ENCODE data around the gene SLC6A1.

Gene SLC6A1

GRCh38 chr3:11014253-11014652 is 21.7 kb downstream of the SLC6A1 start:
- CTCF ChIA-PET: no interaction called here
- no peak for DNase-seq (ENCODE audit: low read depth, low spot score)
- POLR2A ChIA-PET: no interaction called here
- H3K4me3 ChIP-seq (ENCODE audit: low read depth, low read length): no peak overlapping the region
- TF ChIP-seq, protein P1, sequence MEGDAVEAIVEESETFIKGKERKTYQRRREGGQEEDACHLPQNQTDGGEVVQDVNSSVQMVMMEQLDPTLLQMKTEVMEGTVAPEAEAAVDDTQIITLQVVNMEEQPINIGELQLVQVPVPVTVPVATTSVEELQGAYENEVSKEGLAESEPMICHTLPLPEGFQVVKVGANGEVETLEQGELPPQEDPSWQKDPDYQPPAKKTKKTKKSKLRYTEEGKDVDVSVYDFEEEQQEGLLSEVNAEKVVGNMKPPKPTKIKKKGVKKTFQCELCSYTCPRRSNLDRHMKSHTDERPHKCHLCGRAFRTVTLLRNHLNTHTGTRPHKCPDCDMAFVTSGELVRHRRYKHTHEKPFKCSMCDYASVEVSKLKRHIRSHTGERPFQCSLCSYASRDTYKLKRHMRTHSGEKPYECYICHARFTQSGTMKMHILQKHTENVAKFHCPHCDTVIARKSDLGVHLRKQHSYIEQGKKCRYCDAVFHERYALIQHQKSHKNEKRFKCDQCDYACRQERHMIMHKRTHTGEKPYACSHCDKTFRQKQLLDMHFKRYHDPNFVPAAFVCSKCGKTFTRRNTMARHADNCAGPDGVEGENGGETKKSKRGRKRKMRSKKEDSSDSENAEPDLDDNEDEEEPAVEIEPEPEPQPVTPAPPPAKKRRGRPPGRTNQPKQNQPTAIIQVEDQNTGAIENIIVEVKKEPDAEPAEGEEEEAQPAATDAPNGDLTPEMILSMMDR (IDR thresholded peaks at IDR 0.05; ENCODE audit: insufficient read depth, low read length, missing control alignments): no peak

DNA sequence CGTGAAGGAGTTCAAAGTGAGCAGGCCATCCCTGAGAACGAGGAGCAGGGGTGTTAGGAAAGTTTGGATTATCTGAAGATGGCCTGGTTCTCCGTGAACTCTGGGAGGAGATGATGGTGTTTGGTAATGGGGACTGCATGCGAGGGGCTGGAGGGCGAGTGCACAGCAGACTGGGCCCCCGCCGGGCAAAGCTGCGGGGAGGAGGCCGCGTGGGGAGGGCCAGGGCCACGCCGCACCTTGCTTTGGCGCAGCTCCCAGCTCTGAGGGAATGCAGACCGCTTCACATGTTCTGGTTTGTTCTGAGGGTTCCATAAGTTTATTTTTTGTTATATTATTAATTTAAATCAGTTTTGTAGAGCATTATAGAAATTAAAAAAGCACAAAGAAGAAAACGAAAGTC is 22.2 kb downstream of the SLC6A1 start:
- H3K4me3 ChIP-seq (ENCODE audit: low read depth, low read length): no peak overlapping the region
- ChIA-PET POLR2A (no interaction called here), CTCF (no interaction called here)
- no peak for DNase-seq (ENCODE audit: low read depth, low spot score)
- TF ChIP-seq, protein P1 (IDR thresholded peaks at IDR 0.05; ENCODE audit: insufficient read depth, low read length, missing control alignments): no peak

DNA sequence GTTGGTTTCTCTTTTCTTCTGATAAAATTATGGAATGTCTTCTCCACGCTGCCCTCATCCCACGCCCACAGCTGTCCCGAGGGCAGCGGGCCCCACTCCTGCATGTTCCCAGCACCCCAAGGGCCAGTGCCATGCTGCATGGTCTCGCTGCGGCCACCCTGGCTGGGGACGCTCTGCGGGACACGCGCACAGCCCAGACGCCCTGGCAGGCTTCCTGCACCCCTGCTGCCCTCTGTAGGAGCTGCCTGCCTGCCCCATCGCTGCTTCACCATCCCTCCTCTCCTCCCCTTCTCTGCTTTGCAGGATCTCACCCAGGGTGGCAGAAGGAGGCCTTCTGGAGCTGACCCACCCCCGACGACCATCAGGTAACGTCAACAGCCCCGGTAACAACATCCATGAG is 22.8 kb downstream of the SLC6A1 start:
- TF ChIP-seq, protein P1 (IDR thresholded peaks at IDR 0.05; ENCODE audit: insufficient read depth, low read length, missing control alignments): no peak
- no peak overlapping the region for H3K4me3 ChIP-seq (ENCODE audit: low read depth, low read length)
- ChIA-PET POLR2A (no interaction called here), CTCF (interaction anchor here (0.8 kb wide), 1 partner anchor 45 kb away, joined by 3 read pairs; no protein-coding TSS in a partner anchor)
- no peak for DNase-seq (ENCODE audit: low read depth, low spot score)

GRCh38 chr3:11016727-11017126 is 24.2 kb downstream of the SLC6A1 start:
- no peak for DNase-seq (ENCODE audit: low read depth, low spot score)
- no peak overlapping the region for H3K4me3 ChIP-seq (ENCODE audit: low read depth, low read length)
- ChIA-PET CTCF (interaction anchor here (0.7 kb wide), 1 partner anchor 161 kb away, joined by 3 read pairs; no protein-coding TSS in a partner anchor), POLR2A (interaction anchor here (0.9 kb wide), 1 partner anchor 15 kb away, joined by 3 read pairs; no protein-coding TSS in a partner anchor)
- TF ChIP-seq, protein P1 (IDR thresholded peaks at IDR 0.05; ENCODE audit: insufficient read depth, low read length, missing control alignments): no peak

DNA sequence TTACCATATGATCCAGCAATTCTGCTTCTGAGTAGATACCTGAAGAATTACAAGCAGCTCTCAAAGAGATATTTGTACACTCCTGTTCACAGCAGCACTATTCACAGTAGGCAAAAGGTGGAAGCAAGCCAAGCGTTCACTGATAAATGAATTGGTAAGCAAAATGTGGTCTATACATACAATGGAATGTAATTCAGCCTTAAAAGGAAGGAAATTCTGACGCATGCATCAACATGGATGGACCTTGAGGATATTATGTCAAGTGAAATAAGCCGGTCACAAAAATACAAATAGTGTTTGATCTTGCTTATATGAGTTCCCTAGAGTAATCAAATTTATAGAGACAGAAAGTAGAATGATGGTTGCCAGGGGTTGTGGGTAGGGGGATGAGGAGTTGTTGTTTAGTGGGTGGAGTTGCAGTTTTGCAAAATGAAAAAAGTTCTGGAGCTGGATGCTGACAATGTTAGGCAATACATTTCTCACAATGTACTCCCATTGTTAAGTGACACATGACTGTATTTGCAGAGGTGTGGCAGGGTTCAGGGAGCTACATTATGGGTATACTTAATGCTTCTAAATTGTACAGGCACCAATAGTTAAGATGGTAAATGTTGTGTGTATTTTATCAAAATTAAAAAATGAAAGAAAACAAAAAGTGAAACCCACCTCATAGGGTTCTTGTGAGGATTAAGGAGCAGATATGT is 26.7 kb downstream of the SLC6A1 start:
- POLR2A ChIA-PET: no interaction called here
- CTCF ChIA-PET: no interaction called here
- TF ChIP-seq, protein P1 (IDR thresholded peaks at IDR 0.05; ENCODE audit: insufficient read depth, low read length, missing control alignments): no peak
- DNase-seq (ENCODE audit: low read depth, low spot score): no peak
- H3K4me3 ChIP-seq (ENCODE audit: low read depth, low read length): no peak overlapping the region

- H3K4me3 ChIP-seq (ENCODE audit: low read depth, low read length): no peak overlapping the region
- no peak for DNase-seq (ENCODE audit: low read depth, low spot score)
- CTCF ChIA-PET: interaction anchor here (1.9 kb wide), 1 partner anchor 38 kb away, joined by 5 read pairs; no protein-coding TSS in a partner anchor
- TF ChIP-seq, protein P1 (IDR thresholded peaks at IDR 0.05; ENCODE audit: insufficient read depth, low read length, missing control alignments): no peak
- POLR2A ChIA-PET: no interaction called here
Observed at GRCh38 chr3:11020764-11021163, 28.2 kb downstream of the SLC6A1 start.
